HG03378 (cell line): Measurements from ENCODE around the gene PIAS4.

ENCODE experiments used
- ATAC-seq: cut with Tn5 transposase; IDR thresholded peaks from one replicate; pipeline ENCODE4 v1.9.1; 2021; ENCODE audit warnings: mild to moderate bottlenecking, moderate library complexity; ENCODE audit not compliant: unreplicated experiment

The PIAS4 gene

GRCh38 chr19:4038661-4039423 is 31.3 kb downstream of the PIAS4 start:
- no peak for ATAC-seq

GRCh38 chr19:4042064-4042730 is 34.7 kb downstream of the PIAS4 start:
- no peak for ATAC-seq

GRCh38 chr19:4042731-4043082 is 35.2 kb downstream of the PIAS4 start:
- ATAC-seq, result no peak

GRCh38 chr19:4043401-4043800 is 35.9 kb downstream of the PIAS4 start:
- no peak for ATAC-seq

GRCh38 chr19:4043966-4044715 is 36.6 kb downstream of the PIAS4 start:
- ATAC-seq, result no peak

- ATAC-seq, result no peak
Observed at GRCh38 chr19:4044990-4045465, 37.5 kb downstream of the PIAS4 start.

- no peak for ATAC-seq
Observed at GRCh38 chr19:4045597-4046361, 38.2 kb downstream of the PIAS4 start.

- no peak for ATAC-seq
Observed at GRCh38 chr19:4046362-4046691, 38.8 kb downstream of the PIAS4 start.

GRCh38 chr19:4046946-4047683 is 39.6 kb downstream of the PIAS4 start:
- ATAC-seq, result no peak

GRCh38 chr19:4049432-4049831 is 41.9 kb downstream of the PIAS4 start:
- no peak for ATAC-seq

GRCh38 chr19:4051175-4052101 is 43.9 kb downstream of the PIAS4 start:
- no peak for ATAC-seq

GRCh38 chr19:4052114-4052992 is 44.8 kb downstream of the PIAS4 start:
- ATAC-seq, result no peak

- ATAC-seq, result no peak
Observed at GRCh38 chr19:4052993-4053422, 45.5 kb downstream of the PIAS4 start.

- no peak for ATAC-seq
Observed at GRCh38 chr19:4053423-4054324, 46.1 kb downstream of the PIAS4 start.

- ATAC-seq, result no peak
Observed at GRCh38 chr19:4054441-4055208, 47.1 kb downstream of the PIAS4 start.

- ATAC-seq, result no peak
Observed at GRCh38 chr19:4055209-4055552, 47.6 kb downstream of the PIAS4 start.
